Forelimb muscle (tissue), 1 donor: ENCODE measurements around the gene ZNF469. TPM values are rescaled to one million over a fixed set of nuclear protein-coding genes. Genes with fewer than 3 reads are reported as not detected.

ENCODE experiments used
- DNase-seq: peaks from one replicate; pipeline ENCODE4 v3.0.0-alpha.2; 2013; ENCODE audit warnings: low read depth
- polyA plus RNA-seq: library from polyadenylated mRNA; unstranded; fragments of 120-200 nt; gene quantifications from one replicate; pipeline ENCODE4 v1.2.1, GENCODE V29; 2013; ENCODE audit not compliant: insufficient read length

The ZNF469 gene
- polyA plus RNA-seq, 1 donor = 4.9 TPM

DNA sequence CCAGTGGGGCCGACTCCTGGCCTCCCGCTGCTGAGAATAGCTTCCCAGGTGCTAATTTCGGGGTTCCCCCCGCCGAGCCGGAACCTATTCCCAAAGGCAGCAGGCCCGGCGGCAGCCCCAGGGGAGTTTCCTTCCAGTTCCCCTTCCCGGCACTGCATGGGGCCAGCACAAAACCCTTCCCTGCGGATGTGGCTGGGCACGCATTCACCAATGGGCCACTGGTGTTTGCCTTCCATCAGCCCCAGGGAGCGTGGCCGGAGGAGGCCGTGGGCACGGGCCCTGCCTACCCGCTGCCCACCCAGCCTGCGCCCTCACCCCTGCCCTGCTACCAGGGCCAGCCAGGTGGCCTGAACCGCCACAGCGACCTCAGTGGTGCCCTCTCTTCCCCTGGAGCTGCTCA is 45.4 kb downstream of the ZNF469 start:
- no peak for DNase-seq

GRCh38 chr16:88428616-88429386 is 46.0 kb downstream of the ZNF469 start:
- DNase-seq = no peak

DNA sequence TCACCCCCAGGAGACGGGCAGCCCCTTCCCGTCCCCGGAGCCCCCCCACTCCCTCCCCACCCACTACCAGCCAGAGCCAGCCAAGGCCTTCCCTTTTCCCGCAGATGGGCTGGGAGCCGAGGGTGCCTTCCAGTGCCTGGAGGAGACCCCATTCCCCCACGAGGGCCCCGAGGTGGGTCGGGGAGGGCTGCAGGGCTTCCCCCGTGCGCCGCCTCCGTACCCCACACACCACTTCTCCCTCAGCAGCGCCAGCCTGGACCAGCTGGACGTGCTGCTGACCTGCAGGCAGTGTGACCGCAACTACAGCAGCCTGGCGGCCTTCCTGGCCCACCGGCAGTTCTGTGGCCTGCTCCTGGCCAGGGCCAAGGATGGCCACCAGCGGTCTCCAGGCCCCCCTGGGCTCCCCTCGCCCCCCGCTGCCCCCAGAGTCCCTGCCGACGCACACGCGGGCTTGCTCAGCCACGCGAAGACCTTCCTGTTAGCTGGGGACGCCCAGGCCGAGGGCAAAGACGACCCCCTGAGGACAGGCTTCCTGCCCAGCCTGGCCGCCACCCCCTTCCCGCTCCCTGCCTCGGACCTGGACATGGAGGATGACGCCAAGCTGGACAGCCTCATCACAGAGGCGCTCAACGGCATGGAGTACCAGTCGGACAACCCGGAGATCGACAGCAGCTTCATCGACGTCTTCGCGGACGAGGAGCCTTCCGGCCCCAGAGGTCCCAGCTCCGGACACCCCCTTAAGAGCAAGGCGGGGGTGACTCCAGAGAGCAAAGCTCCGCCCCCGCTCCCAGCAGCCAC is 46.8 kb downstream of the ZNF469 start:
- DNase-seq = no peak

GRCh38 chr16:88430185-88430523 is 47.4 kb downstream of the ZNF469 start:
- no peak for DNase-seq

GRCh38 chr16:88430524-88431446 is 48.0 kb downstream of the ZNF469 start:
- no peak for DNase-seq

DNA sequence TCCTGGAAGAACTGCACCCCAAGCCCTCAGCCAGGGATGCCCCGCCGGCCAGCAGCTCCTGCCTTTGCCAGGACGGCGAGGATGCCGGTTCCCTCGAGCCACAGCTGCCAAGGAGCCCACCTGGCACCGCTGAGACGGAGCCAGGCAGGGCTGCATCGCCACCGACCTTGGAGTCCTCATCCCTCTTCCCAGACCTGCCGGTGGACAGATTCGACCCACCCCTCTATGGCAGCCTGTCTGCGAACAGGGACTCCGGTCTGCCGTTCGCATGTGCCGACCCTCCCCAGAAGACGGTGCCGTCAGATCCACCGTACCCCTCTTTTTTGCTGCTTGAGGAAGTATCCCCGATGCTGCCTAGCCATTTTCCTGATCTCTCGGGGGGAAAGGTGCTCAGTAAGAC is 48.9 kb downstream of the ZNF469 start:
- DNase-seq = no peak

DNA sequence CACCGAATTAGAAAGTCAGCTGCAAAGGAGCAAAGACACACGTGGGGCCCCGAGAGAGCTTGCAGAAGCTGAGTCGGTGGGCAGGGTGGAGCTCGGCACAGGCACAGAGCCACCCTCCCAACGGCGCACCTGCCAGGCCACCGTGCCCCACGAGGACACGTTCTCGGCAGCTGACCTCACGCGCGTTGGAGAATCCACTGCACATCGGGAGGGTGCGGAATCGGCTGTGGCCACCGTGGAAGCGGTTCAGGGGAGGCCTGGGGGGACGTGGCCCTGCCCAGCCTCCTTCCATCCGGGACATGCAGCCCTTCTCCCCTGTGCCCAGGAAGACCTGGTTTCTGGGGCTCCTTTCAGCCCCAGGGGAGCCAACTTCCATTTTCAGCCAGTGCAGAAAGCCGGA is 49.4 kb downstream of the ZNF469 start:
- DNase-seq = no peak

Other genes with a start within 250 kb of the ZNF469 start
- gene ZFPM1, start 70.3 kb downstream of the ZNF469 start, polyA plus RNA-seq = 1.8 TPM
- gene ZC3H18, start 187.4 kb downstream of the ZNF469 start, polyA plus RNA-seq = 26.0 TPM